ENCODE measurements around the gene TUBA4B.
"Not testable (repeated sequence)": the region's sequence is repeated elsewhere in the genome, so short reads cannot be mapped to it uniquely, and the experiment has no call there.

TUBA4B gene

GRCh38 chr2:219248845-219249202, 4.2 kb upstream of the TUBA4B start:
- no peak for DNase-seq (ENCODE audit: low read depth)

GRCh38 chr2:219249203-219249980, 3.7 kb upstream of the TUBA4B start:
- DNase-seq (ENCODE audit: low read depth): no peak

- DNase-seq (ENCODE audit: low read depth): no peak
Observed at GRCh38 chr2:219250049-219250781, 2.8 kb upstream of the TUBA4B start.

GRCh38 chr2:219251656-219252055, 1.4 kb upstream of the TUBA4B start:
- DNase-seq (ENCODE audit: low read depth): no peak

GRCh38 chr2:219252084-219252483, 959 bp upstream of the TUBA4B start:
- no peak for DNase-seq (ENCODE audit: low read depth)

GRCh38 chr2:219252570-219252899, 508 bp upstream of the TUBA4B start:
- DNase-seq (ENCODE audit: low read depth): no peak

GRCh38 chr2:219253753-219254589, 928 bp downstream of the TUBA4B start, which contains the start of gene TUBA4A:
Gene TUBA4A (minus strand): TSS chr2:219253918. CDS start chr2:219253858, 60 bp downstream.
- no peak for DNase-seq (ENCODE audit: low read depth)

- DNase-seq (ENCODE audit: low read depth): no peak
Observed at GRCh38 chr2:219254590-219255201, 1.7 kb downstream of the TUBA4B start.

GRCh38 chr2:219258942-219259341, 5.9 kb downstream of the TUBA4B start:
- DNase-seq (ENCODE audit: low read depth): not testable (repeated sequence)

- DNase-seq (ENCODE audit: low read depth): no peak
Observed at GRCh38 chr2:219261024-219261855, 8.2 kb downstream of the TUBA4B start.

- no peak for DNase-seq (ENCODE audit: low read depth)
Observed at GRCh38 chr2:219266232-219266631, 13.2 kb downstream of the TUBA4B start.

- no peak for DNase-seq (ENCODE audit: low read depth)
Observed at GRCh38 chr2:219266886-219267285, 13.8 kb downstream of the TUBA4B start.

GRCh38 chr2:219268294-219268693, 15.3 kb downstream of the TUBA4B start:
- DNase-seq (ENCODE audit: low read depth): no peak

GRCh38 chr2:219269362-219270054, 16.5 kb downstream of the TUBA4B start:
- DNase-seq (ENCODE audit: low read depth): no peak

- no peak for DNase-seq (ENCODE audit: low read depth)
Observed at GRCh38 chr2:219270055-219270372, 17.0 kb downstream of the TUBA4B start.

- no peak for DNase-seq (ENCODE audit: low read depth)
Observed at GRCh38 chr2:219271021-219271420, 18.0 kb downstream of the TUBA4B start.

- DNase-seq (ENCODE audit: low read depth): no peak
Observed at GRCh38 chr2:219272356-219272755, 19.3 kb downstream of the TUBA4B start.

GRCh38 chr2:219272995-219273394, 20.0 kb downstream of the TUBA4B start:
- DNase-seq (ENCODE audit: low read depth): no peak

- no peak for DNase-seq (ENCODE audit: low read depth)
Observed at GRCh38 chr2:219273937-219274336, 20.9 kb downstream of the TUBA4B start.

GRCh38 chr2:219274361-219274921, 21.4 kb downstream of the TUBA4B start:
- DNase-seq (ENCODE audit: low read depth): no peak
